Daoy (cell line): ENCODE results near the gene UNC5B. TPM values are rescaled to one million over a fixed set of nuclear protein-coding genes. Genes with fewer than 3 reads are reported as not detected.
"Not testable (repeated sequence)": the region's sequence is repeated elsewhere in the genome, so short reads cannot be mapped to it uniquely, and the experiment has no call there.

Experiments
- DNase-seq: peaks from one replicate; pipeline ENCODE4 v3.0.0-alpha.2; 2015; ENCODE audit warnings: low read depth
- total RNA-seq: library from RNA; depleted of rRNA; stranded (reverse); fragments of >200 nt; shearing (Covaris generic); gene quantifications from 2 replicates; pipeline ENCODE4 v1.2.3, GENCODE V29; 2014

Gene UNC5B
- total RNA-seq, 1 experiment from 2014 or later: 6.0 TPM

DNA sequence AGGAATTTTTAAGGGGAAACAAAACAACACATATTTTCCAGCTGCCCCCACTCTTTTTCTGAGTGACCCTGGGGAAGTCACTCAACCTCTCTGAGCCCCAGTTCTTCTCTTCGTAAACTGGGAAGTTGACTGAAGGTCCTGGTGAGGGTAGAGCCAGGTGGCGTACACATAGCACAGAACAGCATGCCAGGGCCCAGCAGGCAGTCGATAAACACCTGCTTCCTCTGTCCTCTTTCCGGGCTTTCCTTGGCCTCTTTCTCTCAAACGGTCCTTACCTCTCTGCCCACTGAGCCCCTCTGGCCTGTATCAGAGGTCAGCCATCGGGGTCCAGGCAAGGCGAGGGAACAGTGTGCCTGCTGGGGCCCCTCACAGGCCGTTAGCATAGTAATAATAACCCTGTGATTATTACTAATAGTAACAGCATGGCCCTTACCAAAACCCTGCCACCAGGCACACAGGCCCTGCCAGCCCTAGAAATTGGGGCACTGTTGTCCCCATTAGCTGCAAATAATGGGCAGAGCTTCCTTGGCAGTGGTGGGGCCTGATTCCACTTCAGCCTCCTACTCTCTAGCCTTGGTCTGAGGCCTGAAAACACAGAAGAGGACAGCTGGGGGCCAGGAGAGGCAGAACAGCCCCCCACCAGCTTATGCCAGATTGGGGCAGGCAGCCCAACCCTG, 69.4 kb downstream of the UNC5B start:
- no peak for DNase-seq

DNA sequence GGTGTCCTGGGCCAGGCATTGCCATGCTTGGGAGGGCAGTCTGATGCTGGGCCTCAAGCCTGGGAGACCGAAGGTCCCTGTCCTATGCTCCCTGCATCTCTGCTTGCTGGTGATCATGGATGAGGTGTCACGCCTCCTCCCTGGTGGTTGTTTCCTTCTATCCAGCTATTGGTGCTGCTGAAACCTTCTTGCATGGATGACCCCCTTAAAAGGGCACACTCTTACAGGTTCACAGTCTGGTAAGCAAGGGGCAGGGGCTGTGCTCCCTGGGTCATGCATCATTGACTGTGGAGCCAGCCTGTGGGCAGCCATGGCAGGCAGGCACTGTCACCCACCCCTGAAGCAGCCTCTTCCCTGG, 69.9 kb downstream of the UNC5B start:
- DNase-seq: no peak

DNA sequence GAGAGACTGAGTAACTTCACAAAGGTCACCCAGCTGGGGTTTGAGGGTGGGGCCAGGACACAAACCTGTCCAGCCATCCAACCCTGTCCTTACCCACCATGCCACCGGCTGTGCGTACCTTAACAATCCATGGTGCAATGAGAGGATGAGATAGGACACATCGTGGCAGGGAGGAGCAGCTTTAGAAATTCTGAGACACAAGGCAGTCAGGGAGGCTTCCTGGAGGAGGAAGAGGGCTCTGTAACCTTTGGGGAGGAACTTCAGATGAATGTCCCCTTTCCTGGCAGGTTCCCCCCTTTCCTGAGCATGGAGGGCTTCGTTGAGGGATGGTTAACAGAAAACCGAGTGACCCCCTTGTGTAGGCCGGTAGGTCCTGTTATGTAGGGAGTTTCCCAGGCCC, 71.0 kb downstream of the UNC5B start:
- DNase-seq: no peak

DNA sequence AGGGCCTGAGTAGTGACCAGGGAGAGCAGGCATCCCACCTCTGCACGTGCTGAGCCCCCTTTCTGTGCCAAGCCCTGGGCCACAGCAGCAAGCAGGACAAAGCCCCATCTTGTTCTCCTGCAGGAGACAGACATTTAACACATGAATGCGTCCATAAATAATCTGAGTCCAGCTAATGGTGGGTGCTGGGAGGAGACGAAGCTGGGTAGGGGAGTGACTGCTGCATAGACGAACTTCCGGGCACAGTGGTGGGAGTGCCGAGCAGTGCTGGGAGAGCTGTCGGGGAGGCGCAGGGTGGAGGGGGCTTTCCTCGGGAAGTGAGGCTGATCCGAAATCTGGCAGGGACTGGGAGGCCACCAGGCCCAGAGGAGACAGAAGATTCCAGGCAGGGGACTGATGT, 71.5 kb downstream of the UNC5B start:
- DNase-seq: no peak

DNA sequence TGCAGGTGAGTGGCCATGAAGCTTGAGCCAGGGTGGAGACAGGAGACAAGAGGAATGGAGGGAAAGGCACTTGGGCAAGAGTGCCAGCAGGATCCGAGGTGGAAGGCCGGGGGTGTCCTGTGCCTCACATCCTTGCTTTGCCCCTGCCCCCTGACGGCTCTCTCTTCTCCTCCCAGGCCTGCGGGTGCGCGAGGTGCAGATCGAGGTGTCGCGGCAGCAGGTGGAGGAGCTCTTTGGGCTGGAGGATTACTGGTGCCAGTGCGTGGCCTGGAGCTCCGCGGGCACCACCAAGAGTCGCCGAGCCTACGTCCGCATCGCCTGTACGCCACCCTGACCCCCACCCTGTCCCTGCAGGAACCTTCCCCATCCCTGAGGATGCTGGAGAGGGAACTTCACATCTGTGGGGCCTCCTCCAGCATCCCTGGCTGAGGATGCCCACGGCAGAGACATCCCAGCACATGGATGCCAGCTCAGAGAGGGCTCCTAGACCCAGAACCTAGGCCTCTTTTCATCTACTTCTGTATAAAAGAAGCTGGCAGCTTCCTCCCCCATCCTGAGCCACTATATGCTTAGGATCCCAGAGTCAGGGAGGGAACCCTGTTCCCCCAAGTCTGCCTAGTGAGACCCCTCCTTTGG, 72.3 kb downstream of the UNC5B start:
- DNase-seq: no peak

DNA sequence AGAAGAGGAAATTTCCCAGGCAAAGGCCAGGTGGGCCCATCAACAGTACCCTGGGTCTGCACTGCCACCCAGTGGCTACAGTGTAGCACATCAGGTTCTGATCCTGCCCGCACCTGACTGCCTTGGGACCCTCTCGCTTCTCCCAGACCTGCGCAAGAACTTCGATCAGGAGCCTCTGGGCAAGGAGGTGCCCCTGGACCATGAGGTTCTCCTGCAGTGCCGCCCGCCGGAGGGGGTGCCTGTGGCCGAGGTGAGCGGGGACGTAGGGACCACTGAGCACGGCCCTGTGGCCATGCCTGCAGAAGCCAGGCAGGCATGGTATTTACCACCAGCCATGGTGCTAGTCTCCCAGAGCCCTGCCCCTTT, 72.8 kb downstream of the UNC5B start:
- peak; percentile 49 for DNase-seq

DNA sequence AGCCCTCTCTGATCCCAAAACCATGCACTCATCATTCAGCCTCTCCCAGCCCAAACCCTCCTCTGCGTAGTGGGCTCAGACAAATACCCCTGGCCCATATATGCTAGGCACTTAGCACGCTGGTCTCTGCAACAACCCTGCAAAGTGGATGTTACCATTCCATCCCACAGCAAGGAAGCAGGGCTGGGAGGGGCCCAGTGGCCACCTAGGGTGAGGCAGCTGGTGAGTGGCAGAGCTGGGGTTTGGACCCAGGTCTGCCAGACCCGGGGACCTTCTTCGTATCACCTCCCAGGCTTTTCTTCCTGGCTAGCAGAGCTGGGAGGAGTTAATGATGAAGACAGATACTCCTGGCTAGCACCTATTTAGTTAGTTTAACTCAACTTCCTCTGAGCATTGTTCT, 73.6 kb downstream of the UNC5B start:
- DNase-seq: no peak

DNA sequence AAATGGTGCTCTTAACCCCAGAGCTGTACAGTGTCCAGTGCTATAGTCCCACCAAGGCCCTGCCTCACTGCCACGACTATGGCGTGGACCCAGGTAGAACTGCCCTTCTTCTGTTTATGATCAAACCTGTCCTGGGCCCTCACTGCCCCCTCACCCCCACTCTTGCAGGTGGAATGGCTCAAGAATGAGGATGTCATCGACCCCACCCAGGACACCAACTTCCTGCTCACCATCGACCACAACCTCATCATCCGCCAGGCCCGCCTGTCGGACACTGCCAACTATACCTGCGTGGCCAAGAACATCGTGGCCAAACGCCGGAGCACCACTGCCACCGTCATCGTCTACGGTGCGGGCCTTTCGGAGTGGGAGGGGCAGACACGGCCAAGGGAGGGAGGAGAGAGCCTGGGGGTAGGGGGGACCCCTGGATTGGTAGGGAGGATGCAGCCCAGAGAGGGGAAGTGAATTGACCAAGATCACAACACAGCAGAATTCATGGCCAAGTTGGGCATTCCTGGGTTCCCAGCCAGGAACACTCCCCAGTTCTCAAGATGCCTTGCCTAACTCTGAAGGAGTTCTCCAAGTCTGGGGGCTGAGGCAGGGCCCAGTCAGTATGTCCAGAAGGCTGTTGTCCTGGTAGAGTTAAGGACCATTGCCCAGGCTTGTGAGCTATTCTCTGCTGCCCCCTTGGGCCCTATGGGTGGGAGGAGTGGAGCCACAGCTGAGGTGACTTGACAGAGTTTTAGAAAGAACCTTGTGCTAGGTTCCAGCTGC, 74.3 kb downstream of the UNC5B start:
- DNase-seq: no peak

DNA sequence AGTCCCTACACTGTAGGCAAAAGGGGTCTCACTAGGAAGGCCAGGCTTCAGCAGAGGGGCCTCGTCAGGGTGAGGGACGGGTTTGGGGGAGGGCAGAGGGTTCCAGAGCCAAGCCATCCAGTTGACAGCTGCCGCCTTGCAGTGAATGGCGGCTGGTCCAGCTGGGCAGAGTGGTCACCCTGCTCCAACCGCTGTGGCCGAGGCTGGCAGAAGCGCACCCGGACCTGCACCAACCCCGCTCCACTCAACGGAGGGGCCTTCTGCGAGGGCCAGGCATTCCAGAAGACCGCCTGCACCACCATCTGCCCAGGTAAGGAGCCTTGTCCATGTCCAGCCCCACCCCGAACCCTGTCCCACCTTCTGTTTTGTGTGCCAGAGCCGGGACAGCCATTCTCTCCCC, 75.1 kb downstream of the UNC5B start:
- no peak for DNase-seq

DNA sequence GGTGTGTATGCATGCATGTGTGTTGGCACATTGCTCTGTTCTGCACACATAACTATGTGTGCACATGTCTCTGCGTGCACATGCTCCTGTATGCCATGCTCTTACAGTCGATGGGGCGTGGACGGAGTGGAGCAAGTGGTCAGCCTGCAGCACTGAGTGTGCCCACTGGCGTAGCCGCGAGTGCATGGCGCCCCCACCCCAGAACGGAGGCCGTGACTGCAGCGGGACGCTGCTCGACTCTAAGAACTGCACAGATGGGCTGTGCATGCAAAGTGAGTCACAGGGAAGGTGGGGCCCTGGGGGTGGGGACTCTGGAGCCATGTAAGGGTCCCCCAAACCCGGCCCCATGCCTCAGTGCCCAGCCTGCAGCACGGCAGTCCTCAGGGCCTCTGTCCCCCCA, 76.1 kb downstream of the UNC5B start:
- DNase-seq: no peak

DNA sequence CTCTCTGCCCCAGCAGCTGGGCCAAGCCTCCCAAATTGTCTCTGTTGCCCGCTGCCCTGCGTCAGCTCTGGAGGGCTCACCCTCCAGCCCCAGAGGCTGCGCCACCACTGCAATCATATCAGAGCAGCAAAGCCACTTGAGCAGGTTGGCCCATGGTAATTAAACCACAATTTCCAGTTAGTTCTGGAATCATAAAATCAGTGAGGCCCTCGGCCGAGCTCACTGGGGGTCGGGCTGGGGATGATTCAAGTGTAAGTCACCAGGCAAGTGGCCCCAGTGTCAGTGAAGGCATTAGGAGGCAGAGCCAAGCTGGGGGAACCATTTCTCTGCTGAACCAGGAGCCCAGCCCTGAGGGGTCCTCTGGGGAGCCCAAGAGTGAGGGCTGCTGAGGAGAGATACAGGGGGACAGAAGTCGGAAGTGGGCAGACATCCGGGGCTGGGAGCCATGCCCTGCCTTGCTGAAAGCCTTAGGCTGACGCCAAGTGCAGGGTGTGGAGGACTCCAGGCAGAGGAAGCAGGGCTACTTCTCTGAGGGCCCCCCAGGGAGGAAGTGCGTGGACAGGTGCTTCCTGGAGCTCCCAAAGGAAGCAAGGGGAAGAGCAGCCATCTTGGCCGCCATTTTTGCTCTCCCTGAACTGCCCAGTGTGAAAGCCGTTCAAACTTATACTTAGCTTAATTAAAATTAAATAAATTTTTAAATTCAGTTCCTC, 77.2 kb downstream of the UNC5B start:
- peak; percentile 57 for DNase-seq

DNA sequence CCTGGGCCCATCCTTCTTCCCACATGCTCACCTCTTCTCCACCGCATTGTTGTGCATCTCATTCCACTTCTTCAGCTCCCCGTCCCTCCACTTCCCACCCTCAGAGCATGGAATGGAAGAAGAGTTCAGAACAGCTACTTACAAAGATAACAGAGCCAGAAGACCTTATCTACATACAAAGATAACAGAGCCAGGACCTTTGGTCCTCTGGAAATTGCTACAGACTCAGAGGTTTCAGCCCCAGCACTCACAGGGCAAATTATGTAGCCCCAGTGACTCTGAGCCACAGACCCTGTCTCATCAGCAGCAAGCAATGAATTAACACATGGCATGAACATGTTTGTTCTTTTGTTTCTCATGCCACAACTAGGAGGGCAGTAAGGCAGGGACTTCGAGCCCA, 78.0 kb downstream of the UNC5B start:
- DNase-seq: no peak

DNA sequence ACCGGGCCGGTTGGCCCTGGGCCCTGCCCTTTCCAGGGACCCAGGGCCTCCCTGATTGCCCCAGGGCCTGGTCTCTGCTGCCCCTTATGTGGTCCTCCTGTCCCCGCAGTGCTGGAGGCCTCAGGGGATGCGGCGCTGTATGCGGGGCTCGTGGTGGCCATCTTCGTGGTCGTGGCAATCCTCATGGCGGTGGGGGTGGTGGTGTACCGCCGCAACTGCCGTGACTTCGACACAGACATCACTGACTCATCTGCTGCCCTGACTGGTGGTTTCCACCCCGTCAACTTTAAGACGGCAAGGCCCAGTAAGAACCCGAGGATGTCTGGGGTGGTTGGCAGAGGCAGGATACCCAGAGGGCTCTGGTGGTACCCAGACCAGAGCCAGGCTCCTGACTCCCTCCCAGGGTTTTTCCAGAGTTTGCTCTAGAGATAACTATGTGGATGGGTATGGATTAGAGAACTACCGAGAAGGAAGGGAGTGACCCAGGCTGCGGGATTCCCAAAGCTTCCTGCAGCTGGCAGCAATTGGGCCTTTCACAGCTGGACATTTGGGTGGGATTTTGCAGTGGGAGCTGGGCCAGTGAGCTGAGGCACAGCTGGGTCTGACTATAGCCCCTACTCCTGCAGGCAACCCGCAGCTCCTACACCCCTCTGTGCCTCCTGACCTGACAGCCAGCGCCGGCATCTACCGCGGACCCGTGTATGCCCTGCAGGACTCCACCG, 78.6 kb downstream of the UNC5B start:
- DNase-seq: no peak

DNA sequence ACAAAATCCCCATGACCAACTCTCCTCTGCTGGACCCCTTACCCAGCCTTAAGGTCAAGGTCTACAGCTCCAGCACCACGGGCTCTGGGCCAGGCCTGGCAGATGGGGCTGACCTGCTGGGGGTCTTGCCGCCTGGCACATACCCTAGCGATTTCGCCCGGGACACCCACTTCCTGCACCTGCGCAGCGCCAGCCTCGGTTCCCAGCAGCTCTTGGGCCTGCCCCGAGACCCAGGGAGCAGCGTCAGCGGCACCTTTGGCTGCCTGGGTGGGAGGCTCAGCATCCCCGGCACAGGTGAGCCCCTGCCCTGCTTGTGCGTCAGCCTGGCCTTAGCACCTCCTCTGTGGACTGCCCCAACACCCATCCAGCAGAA, 79.1 kb downstream of the UNC5B start:
- no peak for DNase-seq

DNA sequence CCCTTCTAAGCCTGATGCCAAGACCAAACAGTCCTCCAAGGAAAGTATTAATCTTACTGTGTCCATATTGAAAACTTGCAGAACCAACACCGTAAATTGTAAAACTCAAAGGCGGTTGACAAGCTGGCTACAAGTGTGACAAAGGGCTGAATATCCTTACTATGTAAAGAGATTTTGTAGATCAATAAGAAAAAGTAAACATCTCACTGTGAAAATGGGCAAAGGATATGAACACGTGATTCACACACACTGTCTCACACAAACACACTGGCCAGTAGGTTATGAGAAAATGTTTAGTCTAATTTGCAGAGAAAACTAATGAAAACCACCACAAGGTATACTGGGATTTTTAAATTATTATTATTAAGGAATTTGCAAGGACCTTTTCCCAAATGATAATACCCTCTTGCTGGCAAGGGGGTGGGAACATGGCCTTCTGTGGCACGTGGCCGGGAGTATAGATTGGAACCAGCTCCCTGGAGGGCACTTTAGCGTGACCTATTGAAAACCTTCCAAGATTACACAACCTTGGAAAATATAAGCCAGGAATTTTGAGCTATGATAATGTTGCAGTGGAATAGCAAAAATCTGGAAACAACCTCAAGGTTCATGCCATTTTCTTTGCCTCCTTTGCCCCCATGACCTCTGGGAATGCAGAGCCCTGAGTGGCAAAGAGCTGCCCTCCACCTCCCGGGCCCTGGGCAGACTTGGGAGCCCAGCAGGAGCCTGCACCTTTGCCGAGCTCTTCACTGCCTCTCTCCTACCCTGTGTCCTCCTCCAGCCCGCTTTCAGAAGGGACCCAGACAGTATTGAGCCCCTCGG, 80.5 kb downstream of the UNC5B start:
- DNase-seq: no peak

DNA sequence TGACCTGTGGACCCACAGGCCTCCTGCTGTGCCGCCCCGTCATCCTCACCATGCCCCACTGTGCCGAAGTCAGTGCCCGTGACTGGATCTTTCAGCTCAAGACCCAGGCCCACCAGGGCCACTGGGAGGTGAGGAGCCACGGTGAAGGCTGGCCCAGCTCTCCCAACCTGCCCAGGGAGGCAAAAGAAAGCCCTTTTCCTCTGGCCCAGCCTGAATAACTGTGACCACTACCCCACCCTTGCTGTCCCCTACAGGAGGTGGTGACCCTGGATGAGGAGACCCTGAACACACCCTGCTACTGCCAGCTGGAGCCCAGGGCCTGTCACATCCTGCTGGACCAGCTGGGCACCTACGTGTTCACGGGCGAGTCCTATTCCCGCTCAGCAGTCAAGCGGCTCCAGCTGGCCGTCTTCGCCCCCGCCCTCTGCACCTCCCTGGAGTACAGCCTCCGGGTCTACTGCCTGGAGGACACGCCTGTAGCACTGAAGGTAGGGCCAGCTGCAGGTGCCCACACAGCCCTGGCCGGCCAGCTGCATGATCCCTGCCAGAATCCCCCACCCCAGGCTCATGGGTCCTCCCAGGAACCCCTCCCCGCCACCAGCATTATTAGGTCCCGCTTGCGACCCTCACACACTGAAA, 81.2 kb downstream of the UNC5B start:
- DNase-seq: no peak

DNA sequence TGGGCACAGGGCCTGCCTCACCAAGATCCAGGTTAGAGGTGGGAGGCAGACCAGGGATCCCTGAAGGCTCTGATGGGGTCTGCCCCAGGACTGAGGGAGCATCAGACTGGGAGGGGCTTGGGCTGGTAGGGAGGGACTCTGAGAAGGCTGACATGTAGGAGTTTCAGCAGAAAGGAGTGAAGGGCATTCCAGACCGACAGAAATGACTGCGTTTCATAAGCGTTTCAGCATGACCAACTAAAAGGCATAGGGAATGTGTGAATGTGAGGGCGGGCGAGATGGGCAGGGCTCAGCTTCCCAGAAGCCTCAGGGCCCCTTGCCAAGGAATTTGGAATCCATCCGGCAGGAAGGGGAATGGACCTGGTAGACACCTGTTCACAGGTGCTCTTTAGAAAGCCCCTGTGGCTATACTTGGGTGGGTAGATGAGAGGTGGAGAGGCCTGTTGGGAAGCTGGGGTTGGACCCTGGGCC, 81.8 kb downstream of the UNC5B start:
- no peak for DNase-seq

DNA sequence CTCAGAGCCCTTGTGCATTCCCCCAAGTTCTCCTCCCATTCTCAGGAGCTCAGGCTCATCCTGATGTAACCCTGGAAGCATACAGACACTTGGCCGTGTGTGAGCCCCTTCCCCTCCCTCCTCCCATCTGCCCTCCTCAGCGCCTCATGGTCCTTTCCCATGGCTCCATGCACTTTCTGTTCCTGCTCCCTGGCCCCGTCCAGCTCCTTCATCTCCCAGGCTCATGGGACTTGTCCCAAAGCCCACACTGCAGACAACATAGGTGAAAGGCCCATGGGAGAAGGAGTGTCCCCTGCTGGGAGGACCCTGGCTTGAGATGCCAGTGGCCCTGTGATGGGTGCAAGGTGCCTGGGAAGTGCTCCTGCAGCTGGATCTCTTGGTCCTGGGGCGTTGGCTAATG, 82.5 kb downstream of the UNC5B start:
- DNase-seq: no peak

DNA sequence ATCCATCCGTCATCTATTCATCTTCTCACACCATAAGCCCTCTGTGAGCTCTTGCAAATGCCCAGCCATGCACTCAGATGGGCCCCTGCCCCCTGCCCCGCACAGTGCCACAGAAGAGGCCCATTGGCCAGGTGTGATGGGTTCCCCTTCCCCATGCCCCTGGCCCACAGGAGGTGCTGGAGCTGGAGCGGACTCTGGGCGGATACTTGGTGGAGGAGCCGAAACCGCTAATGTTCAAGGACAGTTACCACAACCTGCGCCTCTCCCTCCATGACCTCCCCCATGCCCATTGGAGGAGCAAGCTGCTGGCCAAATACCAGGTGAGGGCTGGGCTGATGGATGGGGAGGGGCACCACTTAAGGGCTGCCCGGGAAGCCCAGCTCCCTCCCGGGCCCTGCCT, 83.3 kb downstream of the UNC5B start:
- no peak for DNase-seq

DNA sequence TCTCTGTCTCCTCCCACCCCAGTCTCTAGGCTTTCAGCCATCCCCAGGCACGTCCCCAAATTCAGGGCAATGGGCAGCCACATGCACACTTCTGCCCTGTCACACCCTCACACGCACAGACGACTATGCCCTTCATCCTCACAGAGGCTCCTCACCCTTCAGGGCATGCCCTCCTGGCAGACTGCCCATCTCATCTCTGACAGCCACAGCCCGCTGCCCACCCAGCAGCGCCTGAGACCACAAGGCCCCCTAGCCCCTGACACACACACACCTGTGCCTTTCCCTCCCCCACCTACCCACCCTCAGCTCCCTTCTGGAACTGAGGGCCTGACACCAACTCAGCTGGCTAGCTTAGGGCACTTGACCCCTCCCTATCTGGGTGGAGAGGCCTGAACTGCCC, 83.7 kb downstream of the UNC5B start:
- no peak for DNase-seq

DNA sequence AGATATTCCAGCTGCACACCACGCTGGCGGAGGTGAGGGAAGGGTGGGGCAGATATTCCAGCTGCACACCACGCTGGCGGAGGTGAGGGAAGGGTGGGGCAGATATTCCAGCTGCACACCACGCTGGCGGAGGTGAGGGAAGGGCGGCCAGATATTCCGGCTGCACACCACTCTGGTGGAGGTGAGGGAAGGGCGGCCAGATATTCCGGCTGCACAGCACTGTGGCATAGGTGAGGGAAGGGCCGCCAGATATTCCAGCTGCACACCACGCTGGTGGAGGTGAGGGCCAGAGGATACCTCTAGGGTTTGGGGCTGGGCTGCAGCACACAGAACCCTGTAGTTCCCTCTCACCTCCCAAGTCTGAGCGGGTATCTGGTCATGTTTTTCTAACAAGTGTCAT, 84.4 kb downstream of the UNC5B start:
- not testable (repeated sequence) for DNase-seq
